CD4-positive, CD25-positive, alpha-beta regulatory T cell (primary cell): Measurements from ENCODE around the gene HSPA1A. TPM values are rescaled to one million over a fixed set of nuclear protein-coding genes. Genes with fewer than 3 reads are reported as not detected.
"Not testable (repeated sequence)": the region's sequence is repeated elsewhere in the genome, so short reads cannot be mapped to it uniquely, and the experiment has no call there.

Experiments
- ATAC-seq, 2 donors: fragments of 150-1000 bp; cut with Tn5 transposase; one replicate each; pipeline ENCODE4 v1.10.0; 2021; ENCODE audit warnings: low read depth in 2 of 2, moderate number of reproducible peaks in 2 of 2, moderate library complexity in 1 of 2
- DNase-seq, 3 donors: peaks; one replicate each; pipeline versions ENCODE4 v3.0.0 to v3.0.0-alpha.2; 2012 to 2022; ENCODE audit warnings: mixed read lengths in 1 of 3
- H3K27ac ChIP-seq: one replicate; pipeline ENCODE4 v1.7.0; 2013; ENCODE audit warnings: mild to moderate bottlenecking, low read length; ENCODE audit not compliant: insufficient read depth, poor library complexity, severe bottlenecking
- H3K27me3 ChIP-seq: one replicate; pipeline ENCODE4 v1.7.0; 2013; ENCODE audit warnings: low read length; ENCODE audit not compliant: control insufficient read depth, insufficient read depth
- H3K36me3 ChIP-seq: one replicate; pipeline ENCODE4 v1.7.0; 2013; ENCODE audit warnings: mild to moderate bottlenecking, low read length, moderate library complexity; ENCODE audit not compliant: control insufficient read depth, insufficient read depth
- H3K4me1 ChIP-seq: 2 replicates; pipeline ENCODE4 v1.7.0; 2013; ENCODE audit warnings: mild to moderate bottlenecking, low read length; ENCODE audit not compliant: insufficient read depth, control insufficient read depth, poor library complexity, severe bottlenecking
- H3K4me3 ChIP-seq: one replicate; pipeline ENCODE4 v1.7.0; 2013; ENCODE audit warnings: low read depth, mild to moderate bottlenecking, low read length, moderate library complexity
- H3K9me3 ChIP-seq, 2 experiments: 1 replicate in 1 of 2; 2 replicates in 1 of 2; pipeline ENCODE4 v1.7.0; 2013; ENCODE audit warnings: low read length in 2 of 2, mild to moderate bottlenecking in 1 of 2, moderate library complexity in 1 of 2; ENCODE audit not compliant: control insufficient read depth in 2 of 2
- H3K27ac Mint-ChIP-seq, 3 donors: one replicate each; pipeline ENCODE4 v1.8.0; 2020 to 2022; ENCODE audit warnings: mild to moderate bottlenecking in 3 of 3, mixed read lengths in 3 of 3, moderate library complexity in 2 of 3
- H3K27me3 Mint-ChIP-seq: one replicate; pipeline ENCODE4 v1.8.0; 2022; ENCODE audit warnings: mild to moderate bottlenecking, mixed read lengths
- H3K36me3 Mint-ChIP-seq: one replicate; pipeline ENCODE4 v1.8.0; 2020; ENCODE audit warnings: mixed read lengths
- H3K4me1 Mint-ChIP-seq, 4 donors: one replicate each; pipeline ENCODE4 v1.8.0; 2020 to 2022; ENCODE audit warnings: mixed read lengths in 4 of 4, mild to moderate bottlenecking in 1 of 4
- H3K4me3 Mint-ChIP-seq, 4 donors: one replicate each; pipeline ENCODE4 v1.8.0; 2020 to 2022; ENCODE audit warnings: mild to moderate bottlenecking in 4 of 4, mixed read lengths in 4 of 4, moderate library complexity in 3 of 4
- H3K9me3 Mint-ChIP-seq, 7 donors: one replicate each; pipeline ENCODE4 v1.8.0; 2020 to 2022; ENCODE audit warnings: mixed read lengths in 7 of 7, mild to moderate bottlenecking in 3 of 7, moderate library complexity in 2 of 7
- polyA plus RNA-seq, 4 donors: library from polyadenylated mRNA; unstranded; fragments of 300-500 nt; fragmentation: Illumina TruSeq; gene quantifications; one replicate each; pipeline ENCODE4 v1.2.3, GENCODE V29; 2021
- total RNA-seq: library from RNA; stranded (reverse); gene quantifications from one replicate; pipeline ENCODE4 v1.2.3, GENCODE V29; 2022

Gene HSPA1A
- total and polyA plus RNA-seq, 5 donors from 2014 or later = 30.6 to 93.0 (median 76.5) TPM

GRCh38 chr6:31784098-31784925 lies 31.0 kb upstream of the HSPA1A start:
- Mint-ChIP-seq H3K36me3 (peaks cover 18% of the 10 kb centered on the region), H3K4me1 (peaks cover 0 to 3% (median 0%) of the 10 kb centered on the region in 4 donors), H3K9me3 (no peaks in the 10 kb centered on the region), H3K27ac (peak overlapping the region in 1 of 3 donors; percentile 36), H3K27me3 (no peaks in the 10 kb centered on the region), H3K4me3 (no peak overlapping the region)
- Histone ChIP-seq H3K4me1 (no peaks in the 10 kb centered on the region), H3K36me3 (peaks cover 23% of the 10 kb centered on the region), H3K27ac (no peak overlapping the region), H3K27me3 (no peaks in the 10 kb centered on the region), H3K4me3 (no peak overlapping the region), H3K9me3 (no peaks in the 10 kb centered on the region)
- ATAC-seq (no peak), DNase-seq (no peak)

- H3K27ac ChIP-seq = no peak overlapping the region
- no peak for DNase-seq
- Mint-ChIP-seq H3K4me3 (no peak overlapping the region), H3K36me3 (peaks cover 18% of the 10 kb centered on the region), H3K4me1 (peaks cover under 1 to 7% (median 1%) of the 10 kb centered on the region in 4 donors), H3K27ac (no peak overlapping the region), H3K27me3 (no peaks in the 10 kb centered on the region), H3K9me3 (no peaks in the 10 kb centered on the region)
- peaks cover 20% of the 10 kb centered on the region for H3K36me3 ChIP-seq
- H3K27me3 ChIP-seq = no peaks in the 10 kb centered on the region
- no peaks in the 10 kb centered on the region for H3K9me3 ChIP-seq
- ATAC-seq = no peak
- no peaks in the 10 kb centered on the region for H3K4me1 ChIP-seq
- no peak overlapping the region for H3K4me3 ChIP-seq
Observed at GRCh38 chr6:31785475-31785874, 29.9 kb upstream of the HSPA1A start.

- peaks cover 0 to 2% (median 0%) of the 10 kb centered on the region in 7 donors for H3K9me3 Mint-ChIP-seq
- ATAC-seq = no peak
Observed at GRCh38 chr6:31791324-31792089, 23.8 kb upstream of the HSPA1A start.

GRCh38 chr6:31792090-31792374 lies 23.3 kb upstream of the HSPA1A start:
- no peak overlapping the region for H3K4me3 Mint-ChIP-seq

More at GRCh38 chr6:31791324-31792089, 23.8 kb upstream of the HSPA1A start:
- Mint-ChIP-seq H3K4me1 (peaks cover 9 to 45% (median 22%) of the 10 kb centered on the region in 4 donors), H3K27me3 (no peaks in the 10 kb centered on the region), H3K27ac (peak overlapping the region in 1 of 3 donors; percentile 70), H3K36me3 (peaks cover 7% of the 10 kb centered on the region), H3K4me3 (peak overlapping the region in 2 of 4 donors; percentile 61)
- H3K36me3 ChIP-seq = peaks cover 11% of the 10 kb centered on the region
- no peak overlapping the region for H3K27ac ChIP-seq
- peaks cover 26% of the 10 kb centered on the region for H3K4me1 ChIP-seq
- H3K9me3 ChIP-seq = no peaks in the 10 kb centered on the region
- no peaks in the 10 kb centered on the region for H3K27me3 ChIP-seq
- no peak overlapping the region for H3K4me3 ChIP-seq
- peak in 1 of 3 donors; percentile 36 for DNase-seq

GRCh38 chr6:31792761-31793171 lies 22.6 kb upstream of the HSPA1A start:
- H3K27me3 Mint-ChIP-seq = no peaks in the 10 kb centered on the region
- peak overlapping the region in 1 of 4 donors; percentile 43 for H3K4me3 Mint-ChIP-seq
- DNase-seq (no peak), ATAC-seq (no peak)
- no peak overlapping the region for H3K4me3 ChIP-seq
- peaks cover 0 to 2% (median 0%) of the 10 kb centered on the region in 7 donors for H3K9me3 Mint-ChIP-seq
- H3K36me3 ChIP-seq = peaks cover 11% of the 10 kb centered on the region
- peak overlapping the region; percentile 23 for H3K27ac ChIP-seq
- H3K9me3 ChIP-seq = no peaks in the 10 kb centered on the region
- peaks cover 39% of the 10 kb centered on the region for H3K4me1 ChIP-seq
- peaks cover 9 to 57% (median 32%) of the 10 kb centered on the region in 4 donors for H3K4me1 Mint-ChIP-seq
- H3K27me3 ChIP-seq = no peaks in the 10 kb centered on the region
- peak overlapping the region; percentile 15 to 99 (median 43) for H3K27ac Mint-ChIP-seq
- peaks cover 10% of the 10 kb centered on the region for H3K36me3 Mint-ChIP-seq

More at GRCh38 chr6:31792090-31792374, 23.3 kb upstream of the HSPA1A start:
- no peaks in the 10 kb centered on the region for H3K9me3 ChIP-seq
- DNase-seq (no peak), ATAC-seq (no peak)
- Mint-ChIP-seq H3K4me1 (peaks cover 9 to 50% (median 25%) of the 10 kb centered on the region in 4 donors), H3K36me3 (peaks cover 7% of the 10 kb centered on the region), H3K9me3 (peaks cover 0 to 2% (median 0%) of the 10 kb centered on the region in 7 donors), H3K27ac (peak overlapping the region in 1 of 3 donors; percentile 59), H3K27me3 (no peaks in the 10 kb centered on the region)
- no peaks in the 10 kb centered on the region for H3K27me3 ChIP-seq
- H3K4me3 ChIP-seq = no peak overlapping the region
- peaks cover 11% of the 10 kb centered on the region for H3K36me3 ChIP-seq
- H3K27ac ChIP-seq = no peak overlapping the region
- H3K4me1 ChIP-seq = peaks cover 32% of the 10 kb centered on the region

GRCh38 chr6:31793927-31794245 lies 21.5 kb upstream of the HSPA1A start:
- peak overlapping the region; percentile 77 to 100 (median 98) for H3K4me3 Mint-ChIP-seq
- H3K27ac ChIP-seq = peak overlapping the region; percentile 90
- DNase-seq, H3K9me3 ChIP-seq, H3K27me3 ChIP-seq, H3K9me3 Mint-ChIP-seq, ATAC-seq, H3K27me3 Mint-ChIP-seq: not testable (repeated sequence)
- H3K27ac Mint-ChIP-seq = peak overlapping the region; percentile 80 to 99 (median 85)
- peak overlapping the region; percentile 74 for H3K4me3 ChIP-seq
- H3K36me3 ChIP-seq = peaks cover 11% of the 10 kb centered on the region
- peaks cover 9 to 66% (median 36%) of the 10 kb centered on the region in 4 donors for H3K4me1 Mint-ChIP-seq
- H3K36me3 Mint-ChIP-seq = peaks cover 11% of the 10 kb centered on the region
- H3K4me1 ChIP-seq = peaks cover 46% of the 10 kb centered on the region

- peak overlapping the region; percentile 74 for H3K4me3 ChIP-seq
- Mint-ChIP-seq H3K9me3 (peaks cover 0 to 2% (median 0%) of the 10 kb centered on the region in 7 donors), H3K4me3 (peak overlapping the region; percentile 91 to 100 (median 98)), H3K27ac (peak overlapping the region; percentile 80 to 99 (median 85)), H3K4me1 (peaks cover 9 to 64% (median 36%) of the 10 kb centered on the region in 4 donors), H3K27me3 (no peaks in the 10 kb centered on the region), H3K36me3 (peaks cover 11% of the 10 kb centered on the region)
- H3K27ac ChIP-seq = peak overlapping the region; percentile 90
- no peaks in the 10 kb centered on the region for H3K9me3 ChIP-seq
- H3K36me3 ChIP-seq = peaks cover 8% of the 10 kb centered on the region
- no peak for ATAC-seq
- peak in 1 of 3 donors; percentile 35 for DNase-seq
- no peaks in the 10 kb centered on the region for H3K27me3 ChIP-seq
- peaks cover 46% of the 10 kb centered on the region for H3K4me1 ChIP-seq
Observed at GRCh38 chr6:31794294-31794865, 21.0 kb upstream of the HSPA1A start.
